Stimulated activated CD8-positive, alpha-beta memory T cell treated with anti-CD3 and anti-CD28 coated beads, Interleukin-7, amount 100 ng/mL, for 48 hours (primary cell): Measurements from ENCODE around the gene NECTIN4.
"Not testable (repeated sequence)": the region's sequence is repeated elsewhere in the genome, so short reads cannot be mapped to it uniquely, and the experiment has no call there.

Experiments
- DNase-seq, 2 donors: peaks; one replicate each; pipeline ENCODE4 v3.0.0-alpha.2; 2020; ENCODE audit warnings: low read depth in 1 of 2; ENCODE audit errors: extremely low read depth in 1 of 2

The NECTIN4 gene

GRCh38 chr1:161089251-161089924 lies at the start of gene NECTIN4:
Gene NECTIN4 (minus strand): TSS chr1:161089558. CDS start chr1:161089296, 262 bp downstream.
- no peak for DNase-seq

- no peak for DNase-seq
These were observed 49.1 kb upstream of the NECTIN4 start for GRCh38 chr1:161138431-161138830.

- DNase-seq = no peak
These were observed 48.5 kb upstream of the NECTIN4 start for GRCh38 chr1:161137881-161138280.

- DNase-seq = no peak
These were observed 43.9 kb upstream of the NECTIN4 start for GRCh38 chr1:161133220-161133740.

GRCh38 chr1:161132410-161133219 lies 43.3 kb upstream of the NECTIN4 start, which contains the start of gene DEDD:
Gene DEDD (minus strand): TSS chr1:161132667. CDS start chr1:161124462, 8,205 bp downstream.
- peak; percentile 77 to 92 for DNase-seq

- DNase-seq = no peak
These were observed 42.4 kb upstream of the NECTIN4 start for GRCh38 chr1:161131523-161132409.

GRCh38 chr1:161130266-161130665 lies 40.9 kb upstream of the NECTIN4 start:
- no peak for DNase-seq

GRCh38 chr1:161128591-161129420 lies 39.4 kb upstream of the NECTIN4 start:
- DNase-seq = no peak

GRCh38 chr1:161127649-161128048 lies 38.3 kb upstream of the NECTIN4 start:
- no peak for DNase-seq

GRCh38 chr1:161122967-161123366 lies 33.6 kb upstream of the NECTIN4 start:
- DNase-seq = no peak

GRCh38 chr1:161121834-161122233 lies 32.5 kb upstream of the NECTIN4 start:
- DNase-seq = no peak

GRCh38 chr1:161121042-161121650 lies 31.8 kb upstream of the NECTIN4 start:
- no peak for DNase-seq

- peak in 1 of 2 donors; percentile 66 for DNase-seq
These were observed 29.9 kb upstream of the NECTIN4 start for GRCh38 chr1:161119092-161119903.

- DNase-seq = peak; percentile 74 to 81
These were observed 28.6 kb upstream of the NECTIN4 start, which contains the start of the genes NIT1 and PFDN2 for GRCh38 chr1:161117759-161118581. Gene NIT1 (plus strand): TSS chr1:161118105. CDS start chr1:161118177, 72 bp downstream. Gene PFDN2 (minus strand): TSS chr1:161118037. CDS start chr1:161118026, 11 bp downstream.

- DNase-seq = not testable (repeated sequence)
These were observed 26.6 kb upstream of the NECTIN4 start for GRCh38 chr1:161115961-161116360.

GRCh38 chr1:161115132-161115711 lies 25.9 kb upstream of the NECTIN4 start:
- DNase-seq = peak in 1 of 2 donors; percentile 61

- DNase-seq = no peak
These were observed 25.2 kb upstream of the NECTIN4 start for GRCh38 chr1:161114556-161114955.
